GM13977 (cell line): ENCODE results near the gene ZFAND5.

Source experiments
- DNase-seq: peaks from one replicate; pipeline ENCODE4 v3.0.0; 2012; ENCODE audit warnings: low spot score
- CTCF ChIP-seq: IDR thresholded peaks from 2 replicates; pipeline ENCODE4 v1.5.1; 2012; ENCODE audit warnings: mild to moderate bottlenecking, control low read depth; ENCODE audit not compliant: insufficient read depth; ENCODE audit errors: extremely low read depth, missing control alignments
- in situ Hi-C: fragments of 300-500 bp; cut with MboI; formaldehyde crosslinking; loops from one replicate; pipeline ENCODE4 v1.12.0; 2022; ENCODE audit warnings: low sequenced_read_pairs, low pct_unique_long_range_greater_than_20kb, mixed read lengths, inconsistent platforms; ENCODE audit not compliant: unreplicated experiment

ZFAND5 gene, protein sequence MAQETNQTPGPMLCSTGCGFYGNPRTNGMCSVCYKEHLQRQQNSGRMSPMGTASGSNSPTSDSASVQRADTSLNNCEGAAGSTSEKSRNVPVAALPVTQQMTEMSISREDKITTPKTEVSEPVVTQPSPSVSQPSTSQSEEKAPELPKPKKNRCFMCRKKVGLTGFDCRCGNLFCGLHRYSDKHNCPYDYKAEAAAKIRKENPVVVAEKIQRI

GRCh38 chr9:72364679-72365524 lies at the start of gene ZFAND5:
Gene ZFAND5 (minus strand): TSS chr9:72365208. CDS start chr9:72360778, 4,430 bp downstream.
- in situ Hi-C loops = loop anchor here (10.0 kb wide), 1 partner anchor 80 kb away; no protein-coding TSS in a partner anchor
- TF ChIP-seq CTCF = peak; percentile 9

GRCh38 chr9:72412483-72413040 lies 47.6 kb upstream of the ZFAND5 start:
- TF ChIP-seq CTCF = no peak
- in situ Hi-C loops = no loop called here
- no peak for DNase-seq

More at GRCh38 chr9:72364679-72365524, at the start of gene ZFAND5:
- DNase-seq = peak; percentile 98

DNA sequence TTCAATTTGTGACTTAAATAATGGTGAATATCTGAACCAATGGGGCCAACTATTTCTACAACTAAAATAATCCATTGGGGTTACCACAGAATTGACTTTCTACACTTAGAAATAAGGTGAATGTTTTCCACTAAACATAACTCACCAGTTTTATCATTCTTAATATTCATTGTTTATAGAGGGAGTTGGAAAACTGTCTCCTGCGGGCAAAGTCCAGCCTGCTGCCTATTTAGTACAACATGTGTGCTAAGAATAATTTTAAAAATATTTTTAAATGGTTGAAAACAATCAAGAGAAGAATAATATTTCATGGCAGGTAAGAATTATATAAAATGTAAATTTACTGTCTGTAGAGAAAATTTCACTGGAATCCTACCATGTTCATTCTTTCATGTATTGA lies 45.2 kb upstream of the ZFAND5 start:
- DNase-seq = no peak
- in situ Hi-C loops = no loop called here
- no peak for TF ChIP-seq CTCF

- no peak for DNase-seq
- no peak for TF ChIP-seq CTCF
- in situ Hi-C loops = no loop called here
Measured at GRCh38 chr9:72407114-72407513, 42.1 kb upstream of the ZFAND5 start.

- in situ Hi-C loops = no loop called here
- DNase-seq = no peak
- no peak for TF ChIP-seq CTCF
Measured at GRCh38 chr9:72402744-72403143, 37.7 kb upstream of the ZFAND5 start.

- no peak for TF ChIP-seq CTCF
- in situ Hi-C loops = no loop called here
Measured at GRCh38 chr9:72401396-72401795, 36.4 kb upstream of the ZFAND5 start.

More at GRCh38 chr9:72401396-72401795, 36.4 kb upstream of the ZFAND5 start:
- DNase-seq = no peak
